Stimulated activated CD4-positive, alpha-beta T cell treated with anti-CD3 and anti-CD28 coated beads, Interleukin-1b, Interleukin-23, amount 100 ng/mL, for 1 hour (primary cell): ENCODE measurements around the gene PNKD.

ENCODE experiments used
- DNase-seq, 2 donors: peaks; one replicate each; pipeline ENCODE4 v3.0.0-alpha.2; 2020; ENCODE audit warnings: low read depth in 2 of 2

The PNKD gene

GRCh38 chr2:218317835-218318234, 47.5 kb downstream of the PNKD start:
- DNase-seq, result no peak

GRCh38 chr2:218318241-218318640, 47.9 kb downstream of the PNKD start:
- no peak for DNase-seq

- no peak for DNase-seq
Observed at GRCh38 chr2:218319813-218320365, 49.6 kb downstream of the PNKD start.

GRCh38 chr2:218320704-218321336, 50.5 kb downstream of the PNKD start:
- no peak for DNase-seq

GRCh38 chr2:218322768-218323525, 52.6 kb downstream of the PNKD start:
- DNase-seq, result peak in 1 of 2 donors; percentile 20

GRCh38 chr2:218323526-218324472, 53.5 kb downstream of the PNKD start:
- no peak for DNase-seq

- no peak for DNase-seq
Observed at GRCh38 chr2:218325566-218326160, 55.3 kb downstream of the PNKD start.

GRCh38 chr2:218326315-218326714, 56.0 kb downstream of the PNKD start:
- no peak for DNase-seq

- no peak for DNase-seq
Observed at GRCh38 chr2:218327451-218328210, 57.3 kb downstream of the PNKD start.

GRCh38 chr2:218328294-218328693, 58.0 kb downstream of the PNKD start:
- no peak for DNase-seq

- no peak for DNase-seq
Observed at GRCh38 chr2:218329027-218329825, 58.9 kb downstream of the PNKD start.

GRCh38 chr2:218329826-218330593, 59.7 kb downstream of the PNKD start:
- DNase-seq, result no peak

GRCh38 chr2:218331745-218332144, 61.4 kb downstream of the PNKD start:
- DNase-seq, result no peak

- no peak for DNase-seq
Observed at GRCh38 chr2:218332288-218332687, 62.0 kb downstream of the PNKD start.

- no peak for DNase-seq
Observed at GRCh38 chr2:218332920-218333645, 62.8 kb downstream of the PNKD start.

- no peak for DNase-seq
Observed at GRCh38 chr2:218334531-218334930, 64.2 kb downstream of the PNKD start.

- no peak for DNase-seq
Observed at GRCh38 chr2:218340656-218341055, 70.3 kb downstream of the PNKD start.

- no peak for DNase-seq
Observed at GRCh38 chr2:218341381-218341780, 71.1 kb downstream of the PNKD start.

GRCh38 chr2:218342837-218343236, 72.5 kb downstream of the PNKD start:
- DNase-seq, result no peak
